Skeletal muscle tissue (tissue), 4 donors: ENCODE measurements around the gene BBS5. TPM values are rescaled to one million over a fixed set of nuclear protein-coding genes. Genes with fewer than 3 reads are reported as not detected.

Source experiments
- H3K27ac ChIP-seq: one replicate; pipeline ENCODE4 v1.7.0; 2013; ENCODE audit warnings: mild to moderate bottlenecking, low read depth, low read length, inconsistent platforms
- H3K27me3 ChIP-seq, 3 donors: one replicate each; pipeline ENCODE4 v1.7.0; 2013; ENCODE audit warnings: low read length in 3 of 3; ENCODE audit not compliant: control insufficient read depth in 3 of 3, insufficient read depth in 3 of 3
- H3K36me3 ChIP-seq, 3 donors: one replicate each; pipeline ENCODE4 v1.7.0; 2013; ENCODE audit warnings: low read length in 3 of 3; ENCODE audit not compliant: control insufficient read depth in 3 of 3, insufficient read depth in 3 of 3
- H3K4me1 ChIP-seq, 3 donors: one replicate each; pipeline ENCODE4 v1.7.0; 2013; ENCODE audit warnings: low read length in 3 of 3, mild to moderate bottlenecking in 3 of 3; ENCODE audit not compliant: control insufficient read depth in 3 of 3, insufficient read depth in 3 of 3
- H3K4me3 ChIP-seq, 3 donors: one replicate each; pipeline ENCODE4 v1.7.0; 2013; ENCODE audit warnings: low read length in 3 of 3
- H3K9ac ChIP-seq, 3 donors: one replicate each; pipeline ENCODE4 v1.7.0; 2013; ENCODE audit warnings: low read length in 3 of 3, mild to moderate bottlenecking in 3 of 3, moderate library complexity in 2 of 3, low read depth in 1 of 3
- H3K9me3 ChIP-seq, 3 donors: one replicate each; pipeline ENCODE4 v1.7.0; 2013; ENCODE audit warnings: low read length in 3 of 3; ENCODE audit not compliant: control insufficient read depth in 3 of 3
- total RNA-seq: library from RNA; depleted of rRNA; stranded (reverse); fragments of >200 nt; gene quantifications from one replicate; pipeline ENCODE4 v1.2.3, GENCODE V29; 2014
- donor health status: Osteomylitis.

Gene BBS5
- total RNA-seq, 1 donor from 2014 or later = 8.4 TPM

DNA sequence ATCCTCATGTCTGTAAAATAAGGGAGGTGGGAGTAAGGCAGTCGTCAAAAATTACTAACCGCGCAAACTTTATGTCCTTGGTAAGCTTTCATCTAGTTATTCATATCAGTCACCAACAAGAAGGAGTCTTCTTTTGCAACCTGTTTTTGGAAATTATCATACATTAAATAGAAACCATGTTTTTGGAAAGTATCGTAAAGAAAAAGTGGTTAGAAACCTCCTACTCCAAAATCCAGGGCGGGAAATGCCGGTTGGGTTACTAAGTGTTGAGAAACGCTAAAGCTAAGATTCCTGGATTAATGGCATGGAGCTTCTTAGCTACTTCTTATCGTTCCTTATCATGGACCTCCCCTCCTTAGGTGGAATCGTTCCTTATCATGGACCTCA is 778 bp downstream of the BBS5 start:
- H3K36me3 ChIP-seq = peaks cover 0 to 18% (median 7%) of the 10 kb centered on the region in 3 donors
- H3K4me1 ChIP-seq = peaks cover 7 to 16% (median 15%) of the 10 kb centered on the region in 3 donors
- peak overlapping the region; percentile 82 to 88 (median 88) for H3K9ac ChIP-seq
- H3K27me3 ChIP-seq = no peaks in the 10 kb centered on the region
- peak overlapping the region; percentile 67 for H3K27ac ChIP-seq
- no peaks in the 10 kb centered on the region for H3K9me3 ChIP-seq
- H3K4me3 ChIP-seq = peak overlapping the region; percentile 87 to 93 (median 91)

GRCh38 chr2:169485650-169486138 is 6.4 kb downstream of the BBS5 start:
- no peak overlapping the region for H3K4me3 ChIP-seq
- peaks cover 0 to 21% (median 18%) of the 10 kb centered on the region in 3 donors for H3K36me3 ChIP-seq
- H3K9ac ChIP-seq = no peak overlapping the region
- no peaks in the 10 kb centered on the region for H3K27me3 ChIP-seq
- H3K9me3 ChIP-seq = no peaks in the 10 kb centered on the region
- no peak overlapping the region for H3K27ac ChIP-seq
- peaks cover 0 to 2% (median 0%) of the 10 kb centered on the region in 3 donors for H3K4me1 ChIP-seq

DNA sequence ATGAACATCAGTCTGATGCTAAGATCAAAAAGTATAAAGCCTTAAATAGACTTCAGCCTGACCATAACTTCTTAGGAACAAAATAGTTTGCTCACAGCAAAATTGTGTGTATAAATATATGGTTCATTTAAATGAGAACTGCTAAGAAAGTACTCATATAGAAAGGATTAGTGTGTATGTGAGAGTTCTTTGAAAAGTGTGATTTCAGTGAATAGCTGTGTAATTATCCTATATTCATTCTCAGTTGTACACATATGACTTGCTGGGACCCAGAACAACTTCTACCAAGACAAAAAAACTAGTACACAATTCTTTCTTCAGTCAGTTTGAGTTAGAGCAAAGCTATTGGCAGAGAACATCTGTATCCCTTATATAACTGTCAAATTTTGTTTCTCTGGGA is 7.2 kb downstream of the BBS5 start:
- Histone ChIP-seq H3K4me3 (no peak overlapping the region), H3K27me3 (no peaks in the 10 kb centered on the region), H3K9ac (no peak overlapping the region), H3K27ac (no peak overlapping the region), H3K4me1 (no peaks in the 10 kb centered on the region), H3K36me3 (peaks cover 0 to 21% (median 18%) of the 10 kb centered on the region in 3 donors), H3K9me3 (no peaks in the 10 kb centered on the region)

GRCh38 chr2:169490834-169491233 is 11.5 kb downstream of the BBS5 start:
- Histone ChIP-seq H3K27ac (no peak overlapping the region), H3K9ac (no peak overlapping the region), H3K4me3 (no peak overlapping the region), H3K27me3 (no peaks in the 10 kb centered on the region), H3K4me1 (peaks cover 0 to 5% (median 5%) of the 10 kb centered on the region in 3 donors), H3K36me3 (peaks cover 0 to 7% (median under 1%) of the 10 kb centered on the region in 3 donors), H3K9me3 (no peaks in the 10 kb centered on the region)

DNA sequence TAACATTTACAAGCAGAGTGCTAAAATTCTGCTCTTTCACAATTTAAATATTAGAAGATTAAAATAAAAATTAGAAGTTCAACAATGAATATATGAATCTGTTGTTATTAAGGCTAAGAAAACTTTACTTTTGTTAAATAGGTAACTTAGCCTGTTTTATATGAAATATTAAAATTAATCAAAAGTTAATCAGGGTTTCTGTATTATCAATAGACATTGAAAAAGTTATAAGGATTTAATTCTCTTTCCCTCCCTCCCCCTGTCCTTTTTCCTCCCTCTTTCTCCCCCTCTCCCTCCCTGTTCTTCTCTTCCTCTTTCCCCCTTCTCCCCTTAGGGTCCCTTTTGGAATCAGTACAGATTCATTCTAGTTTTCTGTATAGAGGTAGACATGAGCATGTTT is 12.1 kb downstream of the BBS5 start:
- Histone ChIP-seq H3K36me3 (peaks cover 0 to 6% (median 0%) of the 10 kb centered on the region in 3 donors), H3K4me1 (peaks cover 2 to 8% (median 5%) of the 10 kb centered on the region in 3 donors), H3K4me3 (no peak overlapping the region), H3K9ac (no peak overlapping the region), H3K27me3 (no peaks in the 10 kb centered on the region), H3K9me3 (no peaks in the 10 kb centered on the region), H3K27ac (no peak overlapping the region)

GRCh38 chr2:169493360-169493759 is 14.1 kb downstream of the BBS5 start:
- H3K4me1 ChIP-seq = peaks cover 2 to 8% (median 5%) of the 10 kb centered on the region in 3 donors
- H3K27ac ChIP-seq = no peak overlapping the region
- no peak overlapping the region for H3K4me3 ChIP-seq
- no peak overlapping the region for H3K9ac ChIP-seq
- H3K36me3 ChIP-seq = peaks cover 0 to 2% (median 0%) of the 10 kb centered on the region in 3 donors
- no peaks in the 10 kb centered on the region for H3K27me3 ChIP-seq
- H3K9me3 ChIP-seq = no peaks in the 10 kb centered on the region

DNA sequence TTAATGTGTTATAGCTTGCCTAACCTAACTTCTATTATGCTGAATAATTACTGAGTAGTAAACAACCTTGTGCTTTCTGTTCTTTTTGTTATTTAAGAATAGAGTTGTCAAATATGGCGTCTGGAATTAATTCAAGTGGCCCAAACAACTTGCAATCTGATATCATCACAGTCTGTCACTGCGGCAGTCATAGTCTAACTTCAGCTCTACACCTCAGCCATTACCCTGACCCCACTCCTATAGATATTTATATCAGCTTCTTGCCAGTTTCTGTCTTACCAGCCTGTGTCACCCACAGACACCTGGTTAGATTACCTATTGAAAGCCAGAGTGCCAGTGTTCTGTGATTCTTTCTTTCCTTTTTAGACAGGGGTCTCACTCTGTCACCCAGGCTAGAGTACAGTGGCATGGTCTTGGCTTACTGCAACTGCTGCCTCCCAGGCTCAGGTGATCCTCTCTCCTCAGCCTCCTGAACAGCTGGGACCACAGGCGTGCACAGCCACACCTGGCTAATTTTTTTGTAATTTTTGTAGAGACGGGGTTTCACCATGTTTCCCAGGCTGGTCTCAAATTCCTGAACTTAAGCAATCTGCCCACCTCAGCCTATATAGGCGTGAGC is 16.1 kb downstream of the BBS5 start:
- peaks cover 3 to 12% (median 9%) of the 10 kb centered on the region in 3 donors for H3K36me3 ChIP-seq
- H3K4me1 ChIP-seq = peaks cover 2 to 8% (median 5%) of the 10 kb centered on the region in 3 donors
- no peaks in the 10 kb centered on the region for H3K9me3 ChIP-seq
- H3K27me3 ChIP-seq = no peaks in the 10 kb centered on the region
- peak overlapping the region; percentile 69 for H3K27ac ChIP-seq
- H3K4me3 ChIP-seq = peak overlapping the region in 2 of 3 donors; percentile 8 to 10
- peak overlapping the region in 1 of 3 donors; percentile 10 for H3K9ac ChIP-seq

- Histone ChIP-seq H3K4me3 (no peak overlapping the region), H3K9ac (no peak overlapping the region), H3K9me3 (no peaks in the 10 kb centered on the region), H3K27me3 (no peaks in the 10 kb centered on the region), H3K4me1 (no peaks in the 10 kb centered on the region), H3K36me3 (peaks cover 3 to 13% (median 11%) of the 10 kb centered on the region in 3 donors), H3K27ac (no peak overlapping the region)
These were observed 25.4 kb downstream of the BBS5 start for GRCh38 chr2:169504651-169505050.

DNA sequence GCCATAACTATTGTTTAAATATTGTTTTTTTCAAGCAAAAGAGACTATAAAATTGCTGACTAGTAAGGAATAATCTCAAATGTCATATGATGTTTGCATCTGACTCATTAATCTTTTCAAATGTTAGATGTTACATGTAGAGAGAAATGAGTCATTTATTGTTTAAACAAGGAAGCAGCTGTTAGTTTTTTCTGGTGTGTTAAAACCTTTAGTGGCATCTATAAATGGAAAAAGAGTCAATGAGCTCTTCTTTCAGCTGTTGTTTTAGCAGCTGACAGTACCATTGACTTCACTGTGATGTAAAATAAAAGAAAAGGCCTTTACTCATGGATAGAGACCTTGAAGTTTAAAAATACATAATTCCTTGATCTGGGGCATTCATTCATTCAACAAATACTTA is 28.4 kb downstream of the BBS5 start:
- Histone ChIP-seq H3K9me3 (no peaks in the 10 kb centered on the region), H3K4me3 (peak overlapping the region in 2 of 3 donors; percentile 27 to 30), H3K27me3 (no peaks in the 10 kb centered on the region), H3K36me3 (peaks cover 2 to 5% (median 2%) of the 10 kb centered on the region in 3 donors), H3K9ac (peak overlapping the region in 1 of 3 donors; percentile 18), H3K4me1 (no peaks in the 10 kb centered on the region), H3K27ac (peak overlapping the region; percentile 93)

GRCh38 chr2:169509298-169509885 is 30.1 kb downstream of the BBS5 start, which contains the start of gene KLHL41:
TSS of gene KLHL41 (plus strand) at chr2:169509702. CDS start at chr2:169509779, 77 bp downstream.
- peak within 1 kb of the TSS; percentile 85 to 93 (median 85) for H3K9ac ChIP-seq
- H3K27me3 ChIP-seq = no peaks in the 10 kb centered on the region
- H3K36me3 ChIP-seq = peaks cover 3 to 6% (median 5%) of the 10 kb centered on the region in 3 donors
- peak within 1 kb of the TSS; percentile 77 to 81 (median 80) for H3K4me3 ChIP-seq
- H3K4me1 ChIP-seq = no peaks in the 10 kb centered on the region
- H3K27ac ChIP-seq = peak within 1 kb of the TSS; percentile 93
- no peaks in the 10 kb centered on the region for H3K9me3 ChIP-seq
